Neural cell (in vitro differentiated cells): ENCODE measurements around the gene MAD1L1. TPM values are rescaled to one million over a fixed set of nuclear protein-coding genes. Genes with fewer than 3 reads are reported as not detected.

ENCODE experiments used
- H2AFZ ChIP-seq: fragments of 200-600, 300-800 bp; sonication (generic), shearing (Covaris generic); 2 replicates; pipeline ENCODE4 v1.6.0; 2014; ENCODE audit warnings: low read depth, mild to moderate bottlenecking, antibody characterized with exemption, low read length, moderate library complexity
- H3F3A ChIP-seq: fragments of 200-600 bp; shearing (Covaris generic); 2 replicates; pipeline ENCODE4 v1.6.1; 2016; ENCODE audit warnings: mild to moderate bottlenecking, moderate library complexity, mixed read lengths, antibody characterized with exemption, low read length; ENCODE audit not compliant: insufficient read depth, poor library complexity, severe bottlenecking
- H3K27ac ChIP-seq: fragments of 200-600, 300-800 bp; sonication (generic), shearing (Covaris generic); 2 replicates; pipeline ENCODE4 v1.5.1; 2014; ENCODE audit warnings: mild to moderate bottlenecking, low read length, moderate library complexity
- H3K27me3 ChIP-seq: fragments of 300-800, 200-600 bp; sonication (generic), shearing (Covaris generic); 2 replicates; pipeline ENCODE4 v1.6.0; 2014; ENCODE audit warnings: mild to moderate bottlenecking, low read depth, low read length, moderate library complexity; ENCODE audit not compliant: insufficient read depth
- H3K36me3 ChIP-seq: fragments of 300-800, 200-600 bp; sonication (generic), shearing (Covaris generic); 2 replicates; pipeline ENCODE4 v1.5.1; 2014; ENCODE audit warnings: mild to moderate bottlenecking, antibody characterized with exemption, low read length, moderate library complexity; ENCODE audit not compliant: insufficient read depth
- H3K4me2 ChIP-seq: fragments of 300-800, 200-600 bp; sonication (generic), shearing (Covaris generic); 2 replicates; pipeline ENCODE4 v1.6.0; 2014; ENCODE audit warnings: mild to moderate bottlenecking, low read length
- H3K4me3 ChIP-seq: fragments of 300-800, 200-600 bp; sonication (generic), shearing (Covaris generic); 2 replicates; pipeline ENCODE4 v1.5.1; 2014; ENCODE audit warnings: mild to moderate bottlenecking, low read length, moderate library complexity
- H3K79me2 ChIP-seq: fragments of 200-600 bp; shearing (Covaris generic); replicated peaks from 2 replicates; pipeline ENCODE4 v1.6.0; 2014; ENCODE audit warnings: mild to moderate bottlenecking, low read length, moderate library complexity; ENCODE audit not compliant: insufficient read depth
- H3K9ac ChIP-seq: fragments of 300-800, 200-600 bp; sonication (generic), shearing (Covaris generic); 2 replicates; pipeline ENCODE4 v1.6.1; 2016; ENCODE audit warnings: mild to moderate bottlenecking, low read length, mixed read lengths
- H3K9me2 ChIP-seq: fragments of 200-600 bp; shearing (Covaris generic); 2 replicates; pipeline ENCODE4 v1.6.1; 2016; ENCODE audit warnings: mild to moderate bottlenecking, low read length, mixed read lengths; ENCODE audit not compliant: insufficient read depth
- H3K9me3 ChIP-seq: fragments of 200-600, 300-800 bp; sonication (generic), shearing (Covaris generic); 2 replicates; pipeline ENCODE4 v1.6.1; 2016; ENCODE audit warnings: mild to moderate bottlenecking, mixed run types, low read length, moderate library complexity, mixed read lengths
- H4K20me1 ChIP-seq: fragments of 200-600 bp; shearing (Covaris generic); 2 replicates; pipeline ENCODE4 v1.6.1; 2016; ENCODE audit warnings: mild to moderate bottlenecking, mixed run types; ENCODE audit not compliant: insufficient read depth
- EP300 ChIP-seq: fragments of 450-650 bp; conservative IDR thresholded peaks from 2 replicates; pipeline ENCODE4 v1.6.1; 2014; ENCODE audit warnings: antibody characterized with exemption, mild to moderate bottlenecking, moderate library complexity; ENCODE audit not compliant: poor library complexity, severe bottlenecking
- EZH2 ChIP-seq: fragments of 200-600, 300-800 bp; shearing (Covaris generic), sonication (generic); IDR thresholded peaks from 2 replicates; pipeline ENCODE4 v1.6.1; 2014; ENCODE audit warnings: antibody characterized with exemption, low read length, borderline replicate concordance, mild to moderate bottlenecking; ENCODE audit not compliant: insufficient read depth, poor library complexity, severe bottlenecking
- MXI1 ChIP-seq: fragments of 450-650 bp; conservative IDR thresholded peaks from 2 replicates; pipeline ENCODE4 v1.6.1; 2014; ENCODE audit warnings: antibody characterized with exemption, mild to moderate bottlenecking; ENCODE audit not compliant: poor library complexity, severe bottlenecking
- POLR2AphosphoS5 ChIP-seq: IDR thresholded peaks from 2 replicates; pipeline ENCODE4 v1.6.1; 2012
- RAD21 ChIP-seq: fragments of 450-650 bp; conservative IDR thresholded peaks from 2 replicates; pipeline ENCODE4 v1.6.1; 2014; ENCODE audit warnings: antibody characterized with exemption, mild to moderate bottlenecking, moderate library complexity
- SMC3 ChIP-seq: fragments of 450-650 bp; conservative IDR thresholded peaks from 2 replicates; pipeline ENCODE4 v1.6.1; 2014; ENCODE audit warnings: antibody characterized with exemption, mild to moderate bottlenecking, moderate library complexity; ENCODE audit not compliant: poor library complexity
- TAF1 ChIP-seq: IDR thresholded peaks from 2 replicates; pipeline ENCODE4 v1.6.1; 2012; ENCODE audit warnings: low read depth
- polyA plus RNA-seq: library from polyadenylated mRNA; depleted of rRNA; stranded (reverse); fragments of >200 nt; gene quantifications from 2 replicates; pipeline ENCODE4 v1.2.3, GENCODE V29; 2014
- TF ChIP-seq, protein P1 (sequence below): fragments of 450-650 bp; IDR thresholded peaks from 2 replicates; pipeline ENCODE4 v1.5.1; 2014; ENCODE audit warnings: antibody characterized with exemption, mild to moderate bottlenecking, moderate library complexity; ENCODE audit not compliant: poor library complexity, severe bottlenecking
- TF ChIP-seq, protein P2 (sequence below): IDR thresholded peaks from 2 replicates; pipeline ENCODE4 v1.6.1; 2012; ENCODE audit warnings: borderline replicate concordance

The MAD1L1 gene
- polyA plus RNA-seq, 1 donor from 2014 or later = 31.4 TPM

DNA sequence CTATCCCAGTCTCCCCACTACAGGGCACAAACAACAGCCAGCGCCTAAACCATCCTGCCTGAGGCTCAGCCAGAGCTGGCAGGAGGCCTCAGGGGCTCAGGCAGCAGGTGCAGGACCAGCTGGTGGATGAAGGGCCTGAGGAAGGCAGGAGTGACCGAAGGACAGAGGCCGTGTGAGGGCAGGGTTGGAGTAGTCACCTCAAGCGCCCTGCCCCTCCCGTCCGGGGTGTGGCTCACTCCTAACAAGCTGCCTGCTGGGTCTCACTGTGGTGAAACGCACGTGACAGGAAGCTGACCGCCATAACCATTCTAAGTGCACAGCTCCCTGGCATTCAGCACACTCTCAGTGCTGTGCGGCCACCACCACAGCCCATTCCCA lies 281.6 kb downstream of the MAD1L1 start:
- Histone ChIP-seq H3K27ac (no peak overlapping the region), H3K9ac (no peak overlapping the region), H3K9me2 (no peaks in the 10 kb centered on the region), H3K36me3 (no peaks in the 10 kb centered on the region), H3K27me3 (no peaks in the 10 kb centered on the region), H2AFZ (no peak overlapping the region), H3F3A (no peaks in the 10 kb centered on the region), H3K4me3 (no peak overlapping the region), H3K4me2 (no peak overlapping the region), H3K9me3 (no peaks in the 10 kb centered on the region), H4K20me1 (no peaks in the 10 kb centered on the region), H3K79me2 (no peaks in the 10 kb centered on the region)
- TF ChIP-seq EP300 = no peak
- no peak for TF ChIP-seq MXI1
- TF ChIP-seq TAF1 = no peak

DNA sequence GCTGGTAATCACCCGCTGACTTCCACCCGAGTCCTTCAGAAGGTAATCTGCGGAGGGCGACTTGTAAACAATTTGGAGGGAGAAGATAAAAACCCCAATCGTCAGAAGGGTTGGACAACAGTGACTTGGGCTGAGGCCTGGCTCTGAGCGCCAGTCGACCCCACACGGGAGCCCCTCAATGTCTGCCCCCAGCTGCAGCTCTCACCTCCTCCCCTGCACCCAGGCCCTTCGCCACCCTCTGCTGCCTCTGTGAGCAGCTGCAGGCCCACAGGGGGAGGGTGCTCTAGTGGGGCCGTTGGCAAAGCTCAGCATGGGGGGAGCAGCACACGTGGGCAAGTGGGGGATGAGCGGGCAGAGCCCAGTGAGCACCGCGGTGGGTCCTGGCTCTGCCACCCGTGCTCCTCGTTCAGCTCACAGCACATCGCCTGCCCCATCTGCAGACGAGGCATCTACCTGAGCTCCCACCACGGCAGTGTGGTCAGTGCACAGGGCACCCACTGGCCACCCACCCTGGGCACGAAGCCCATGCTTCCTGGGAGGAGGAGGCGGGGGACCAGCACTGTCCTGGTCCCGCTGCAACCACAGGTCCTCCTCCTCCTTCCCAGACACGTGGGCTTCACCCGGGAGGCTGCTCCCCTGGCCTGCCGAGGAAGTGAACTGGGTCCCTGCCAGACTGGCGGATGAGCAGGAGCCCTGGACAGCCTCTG lies 282.1 kb downstream of the MAD1L1 start:
- no peak overlapping the region for H3K27ac ChIP-seq
- no peaks in the 10 kb centered on the region for H3K36me3 ChIP-seq
- H3K79me2 ChIP-seq = no peaks in the 10 kb centered on the region
- no peaks in the 10 kb centered on the region for H3K9me3 ChIP-seq
- H3K9ac ChIP-seq = no peak overlapping the region
- no peak overlapping the region for H3K4me3 ChIP-seq
- no peaks in the 10 kb centered on the region for H3F3A ChIP-seq
- no peaks in the 10 kb centered on the region for H3K9me2 ChIP-seq
- TF ChIP-seq, protein P1, sequence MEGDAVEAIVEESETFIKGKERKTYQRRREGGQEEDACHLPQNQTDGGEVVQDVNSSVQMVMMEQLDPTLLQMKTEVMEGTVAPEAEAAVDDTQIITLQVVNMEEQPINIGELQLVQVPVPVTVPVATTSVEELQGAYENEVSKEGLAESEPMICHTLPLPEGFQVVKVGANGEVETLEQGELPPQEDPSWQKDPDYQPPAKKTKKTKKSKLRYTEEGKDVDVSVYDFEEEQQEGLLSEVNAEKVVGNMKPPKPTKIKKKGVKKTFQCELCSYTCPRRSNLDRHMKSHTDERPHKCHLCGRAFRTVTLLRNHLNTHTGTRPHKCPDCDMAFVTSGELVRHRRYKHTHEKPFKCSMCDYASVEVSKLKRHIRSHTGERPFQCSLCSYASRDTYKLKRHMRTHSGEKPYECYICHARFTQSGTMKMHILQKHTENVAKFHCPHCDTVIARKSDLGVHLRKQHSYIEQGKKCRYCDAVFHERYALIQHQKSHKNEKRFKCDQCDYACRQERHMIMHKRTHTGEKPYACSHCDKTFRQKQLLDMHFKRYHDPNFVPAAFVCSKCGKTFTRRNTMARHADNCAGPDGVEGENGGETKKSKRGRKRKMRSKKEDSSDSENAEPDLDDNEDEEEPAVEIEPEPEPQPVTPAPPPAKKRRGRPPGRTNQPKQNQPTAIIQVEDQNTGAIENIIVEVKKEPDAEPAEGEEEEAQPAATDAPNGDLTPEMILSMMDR = no peak
- no peak overlapping the region for H2AFZ ChIP-seq
- H3K4me2 ChIP-seq = no peak overlapping the region
- no peaks in the 10 kb centered on the region for H4K20me1 ChIP-seq
- H3K27me3 ChIP-seq = no peaks in the 10 kb centered on the region

DNA sequence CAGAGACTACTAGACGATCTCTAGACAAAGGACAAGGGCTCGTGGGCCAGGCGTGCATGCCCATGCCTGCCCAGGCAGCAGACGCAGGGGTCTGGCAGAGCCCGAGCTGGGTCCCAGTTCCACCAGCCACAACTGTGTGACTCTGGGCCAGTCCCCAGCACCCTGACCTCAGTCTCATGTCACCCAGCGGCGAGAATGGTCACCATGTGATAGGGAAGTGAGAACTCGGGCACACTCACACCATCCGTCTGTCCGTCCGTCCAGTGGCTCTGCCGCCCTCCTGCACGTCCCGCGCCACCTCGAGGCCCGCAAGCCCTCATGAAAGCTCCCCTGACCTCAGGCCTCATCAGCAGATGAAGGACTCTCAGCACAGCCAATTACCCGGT lies 282.7 kb downstream of the MAD1L1 start:
- Histone ChIP-seq H3K9me2 (no peaks in the 10 kb centered on the region), H3K9ac (no peak overlapping the region), H3K4me2 (no peak overlapping the region), H3K9me3 (no peaks in the 10 kb centered on the region), H3F3A (no peaks in the 10 kb centered on the region), H2AFZ (no peak overlapping the region), H3K27ac (no peak overlapping the region), H4K20me1 (no peaks in the 10 kb centered on the region), H3K79me2 (no peaks in the 10 kb centered on the region), H3K4me3 (no peak overlapping the region), H3K36me3 (no peaks in the 10 kb centered on the region), H3K27me3 (no peaks in the 10 kb centered on the region)
- TF ChIP-seq POLR2AphosphoS5 (no peak), TAF1 (no peak), EP300 (no peak), MXI1 (no peak), EZH2 (no peak), RAD21 (no peak), SMC3 (no peak)
- TF ChIP-seq, protein P2, sequence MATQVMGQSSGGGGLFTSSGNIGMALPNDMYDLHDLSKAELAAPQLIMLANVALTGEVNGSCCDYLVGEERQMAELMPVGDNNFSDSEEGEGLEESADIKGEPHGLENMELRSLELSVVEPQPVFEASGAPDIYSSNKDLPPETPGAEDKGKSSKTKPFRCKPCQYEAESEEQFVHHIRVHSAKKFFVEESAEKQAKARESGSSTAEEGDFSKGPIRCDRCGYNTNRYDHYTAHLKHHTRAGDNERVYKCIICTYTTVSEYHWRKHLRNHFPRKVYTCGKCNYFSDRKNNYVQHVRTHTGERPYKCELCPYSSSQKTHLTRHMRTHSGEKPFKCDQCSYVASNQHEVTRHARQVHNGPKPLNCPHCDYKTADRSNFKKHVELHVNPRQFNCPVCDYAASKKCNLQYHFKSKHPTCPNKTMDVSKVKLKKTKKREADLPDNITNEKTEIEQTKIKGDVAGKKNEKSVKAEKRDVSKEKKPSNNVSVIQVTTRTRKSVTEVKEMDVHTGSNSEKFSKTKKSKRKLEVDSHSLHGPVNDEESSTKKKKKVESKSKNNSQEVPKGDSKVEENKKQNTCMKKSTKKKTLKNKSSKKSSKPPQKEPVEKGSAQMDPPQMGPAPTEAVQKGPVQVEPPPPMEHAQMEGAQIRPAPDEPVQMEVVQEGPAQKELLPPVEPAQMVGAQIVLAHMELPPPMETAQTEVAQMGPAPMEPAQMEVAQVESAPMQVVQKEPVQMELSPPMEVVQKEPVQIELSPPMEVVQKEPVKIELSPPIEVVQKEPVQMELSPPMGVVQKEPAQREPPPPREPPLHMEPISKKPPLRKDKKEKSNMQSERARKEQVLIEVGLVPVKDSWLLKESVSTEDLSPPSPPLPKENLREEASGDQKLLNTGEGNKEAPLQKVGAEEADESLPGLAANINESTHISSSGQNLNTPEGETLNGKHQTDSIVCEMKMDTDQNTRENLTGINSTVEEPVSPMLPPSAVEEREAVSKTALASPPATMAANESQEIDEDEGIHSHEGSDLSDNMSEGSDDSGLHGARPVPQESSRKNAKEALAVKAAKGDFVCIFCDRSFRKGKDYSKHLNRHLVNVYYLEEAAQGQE = no peak
- TF ChIP-seq, protein P1 = no peak
